Body of pancreas (tissue), 4 donors: ENCODE results near the gene SLC10A7. TPM values are rescaled to one million over a fixed set of nuclear protein-coding genes. Genes with fewer than 3 reads are reported as not detected.
"Not testable (repeated sequence)": the region's sequence is repeated elsewhere in the genome, so short reads cannot be mapped to it uniquely, and the experiment has no call there.

ENCODE experiments used
- ATAC-seq: fragments of 150-250 bp; one replicate; pipeline ENCODE4 v1.9.1; 2016
- DNase-seq, 4 donors: peaks; one replicate each; pipeline ENCODE4 v3.0.0-alpha.2; 2019
- H3K27ac ChIP-seq, 4 donors: fragments of 200-600 bp; sonication (generic); 1 replicate in 3 of 4; 2 replicates in 1 of 4; pipeline versions ENCODE4 v1.5.1 to v1.6.1; 2016 to 2019; ENCODE audit warnings: mild to moderate bottlenecking in 1 of 4, mixed read lengths in 1 of 4, moderate library complexity in 1 of 4
- H3K27me3 ChIP-seq, 2 donors: fragments of 200-600 bp; sonication (generic); one replicate each; pipeline ENCODE4 v1.6.0; 2016; ENCODE audit warnings: mild to moderate bottlenecking in 1 of 2
- H3K36me3 ChIP-seq, 2 donors: fragments of 200-600 bp; sonication (generic); replicated peaks in 1 of 2; 2 replicates each; pipeline ENCODE4 v1.5.1; 2016; ENCODE audit warnings: low read depth in 2 of 2; ENCODE audit not compliant: insufficient read depth in 1 of 2
- H3K4me1 ChIP-seq: fragments of 200-600 bp; sonication (generic); one replicate; pipeline ENCODE4 v1.6.0; 2016
- H3K4me3 ChIP-seq, 2 donors: fragments of 200-600 bp; sonication (generic); 1 replicate in 1 of 2; 2 replicates in 1 of 2; pipeline ENCODE4 v1.5.1; 2016 to 2019
- H3K9me3 ChIP-seq, 3 donors: fragments of 200-600 bp; sonication (generic); 1 replicate in 2 of 3; 2 replicates in 1 of 3; pipeline ENCODE4 v1.5.1; 2016
- POLR2A ChIP-seq, 3 donors: fragments of 450-650 bp; IDR thresholded peaks; one replicate each; pipeline ENCODE4 v1.6.1; 2016; ENCODE audit warnings: antibody characterized with exemption in 3 of 3, mild to moderate bottlenecking in 2 of 3
- WGBS, 2 donors: methylation state at CpG; one replicate each; pipeline ENCODE4 v1.1.5; 2017; 5-methylcytosine and 5-hydroxymethylcytosine counted together
- intact Hi-C: fragments of 100-400 bp; cut with DNase I; formaldehyde crosslinking; loops from one replicate; pipeline ENCODE4 v1.15.1; 2023
- total RNA-seq, 2 donors: library from RNA; depleted of rRNA; stranded (reverse); fragments of >200 nt; gene quantifications; one replicate each; pipeline ENCODE4 v1.1.0, GENCODE V29; 2016
- TF ChIP-seq, protein P1 (sequence below), 7 experiments: fragments of 450-650 bp in 4 of 7; fragments of 200-600 bp in 3 of 7; sonication (generic) in 3 of 7; IDR thresholded peaks; one replicate each; pipeline ENCODE4 v1.5.1; 2016 to 2019; ENCODE audit warnings: antibody characterized with exemption in 7 of 7

Gene SLC10A7
- total RNA-seq, 2 donors from 2014 or later: 10.4 to 13.5 TPM

DNA sequence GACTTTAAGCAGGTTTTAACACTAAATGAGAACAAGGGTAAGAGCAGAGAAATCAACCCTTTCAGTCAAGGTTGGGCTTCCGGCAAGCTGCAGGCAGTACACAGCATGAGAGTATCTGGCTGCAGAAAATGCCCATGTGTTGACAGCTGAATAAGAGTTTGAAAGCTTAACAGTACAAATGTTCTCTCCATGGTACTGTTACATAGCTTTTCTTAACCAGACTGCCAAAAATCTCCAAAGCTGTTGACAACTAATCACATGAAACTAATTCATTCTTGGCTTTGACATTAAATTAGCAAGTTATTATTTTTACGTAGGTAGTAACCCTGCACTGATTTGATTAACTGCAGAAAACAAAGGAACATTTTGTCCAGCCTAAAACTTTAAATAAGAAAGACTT, 153.5 kb downstream of the SLC10A7 start:
- WGBS, 2 donors: 69 to 79% methylated on average over 2 of the region's 2 CpGs
- DNase-seq: no peak

DNA sequence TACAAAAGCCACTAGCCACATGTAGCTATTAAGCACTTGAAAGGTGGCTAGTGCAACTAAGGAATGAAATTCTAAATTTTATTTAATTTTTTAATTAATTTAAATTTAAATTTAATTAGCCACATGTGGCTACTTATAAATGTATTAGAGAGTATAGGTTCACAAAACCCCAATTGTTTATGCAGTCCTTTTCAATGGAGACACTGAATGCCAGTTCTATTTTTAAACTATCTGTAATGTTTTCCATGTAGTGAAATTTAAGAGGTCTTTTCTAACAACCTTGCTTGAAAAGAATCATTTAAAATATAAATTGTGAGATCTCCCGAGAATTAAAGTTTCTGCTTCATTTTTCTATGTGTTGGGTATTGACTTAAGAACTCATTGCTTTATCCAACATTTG, 154.4 kb downstream of the SLC10A7 start:
- no peaks in the 10 kb centered on the region for H3K36me3 ChIP-seq
- 60 to 62% methylated on average over 1 of the region's 1 CpG for WGBS, 2 donors
- DNase-seq (no peak), ATAC-seq (no peak)
- no peak overlapping the region for H3K27ac ChIP-seq
- H3K27me3 ChIP-seq: no peaks in the 10 kb centered on the region
- intact Hi-C loops: no loop called here
- no peaks in the 10 kb centered on the region for H3K9me3 ChIP-seq
- H3K4me1 ChIP-seq: peaks cover 13% of the 10 kb centered on the region
- no peak for TF ChIP-seq POLR2A (IDR thresholded peaks at IDR 0.05)
- TF ChIP-seq, protein P1, sequence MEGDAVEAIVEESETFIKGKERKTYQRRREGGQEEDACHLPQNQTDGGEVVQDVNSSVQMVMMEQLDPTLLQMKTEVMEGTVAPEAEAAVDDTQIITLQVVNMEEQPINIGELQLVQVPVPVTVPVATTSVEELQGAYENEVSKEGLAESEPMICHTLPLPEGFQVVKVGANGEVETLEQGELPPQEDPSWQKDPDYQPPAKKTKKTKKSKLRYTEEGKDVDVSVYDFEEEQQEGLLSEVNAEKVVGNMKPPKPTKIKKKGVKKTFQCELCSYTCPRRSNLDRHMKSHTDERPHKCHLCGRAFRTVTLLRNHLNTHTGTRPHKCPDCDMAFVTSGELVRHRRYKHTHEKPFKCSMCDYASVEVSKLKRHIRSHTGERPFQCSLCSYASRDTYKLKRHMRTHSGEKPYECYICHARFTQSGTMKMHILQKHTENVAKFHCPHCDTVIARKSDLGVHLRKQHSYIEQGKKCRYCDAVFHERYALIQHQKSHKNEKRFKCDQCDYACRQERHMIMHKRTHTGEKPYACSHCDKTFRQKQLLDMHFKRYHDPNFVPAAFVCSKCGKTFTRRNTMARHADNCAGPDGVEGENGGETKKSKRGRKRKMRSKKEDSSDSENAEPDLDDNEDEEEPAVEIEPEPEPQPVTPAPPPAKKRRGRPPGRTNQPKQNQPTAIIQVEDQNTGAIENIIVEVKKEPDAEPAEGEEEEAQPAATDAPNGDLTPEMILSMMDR (IDR thresholded peaks at IDR 0.05): no peak
- H3K4me3 ChIP-seq: no peak overlapping the region

More for the DNA sequence above, 153.5 kb downstream of the SLC10A7 start:
- Histone ChIP-seq H3K9me3 (no peaks in the 10 kb centered on the region), H3K4me1 (peaks cover 13% of the 10 kb centered on the region), H3K27ac (no peak overlapping the region), H3K4me3 (no peak overlapping the region), H3K27me3 (no peaks in the 10 kb centered on the region), H3K36me3 (no peaks in the 10 kb centered on the region)
- intact Hi-C loops: no loop called here
- TF ChIP-seq, protein P1 (IDR thresholded peaks at IDR 0.05): no peak
- TF ChIP-seq POLR2A (IDR thresholded peaks at IDR 0.05): no peak
- no peak for ATAC-seq

DNA sequence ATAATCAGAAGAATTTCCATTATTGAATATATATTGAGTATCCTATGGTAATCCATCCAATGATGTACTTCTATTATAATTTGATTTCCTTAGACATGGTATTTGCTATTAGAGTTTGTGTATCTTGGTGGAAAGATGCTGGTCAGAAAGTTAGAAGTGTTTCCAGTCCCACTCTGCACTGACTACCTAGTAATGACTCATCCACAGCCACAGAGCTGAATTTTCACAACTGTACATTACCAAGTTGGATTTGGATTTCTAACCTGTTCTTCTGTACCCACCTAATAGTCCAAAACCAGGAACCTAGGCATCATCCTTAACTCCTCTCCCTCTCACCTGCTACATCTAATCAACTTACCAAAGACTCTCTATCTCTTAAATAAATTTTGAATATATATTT, 162.0 kb downstream of the SLC10A7 start:
- DNase-seq: no peak
- TF ChIP-seq, protein P1 (IDR thresholded peaks at IDR 0.05): no peak
- no peak for TF ChIP-seq POLR2A (IDR thresholded peaks at IDR 0.05)
- H3K36me3 ChIP-seq: no peaks in the 10 kb centered on the region

DNA sequence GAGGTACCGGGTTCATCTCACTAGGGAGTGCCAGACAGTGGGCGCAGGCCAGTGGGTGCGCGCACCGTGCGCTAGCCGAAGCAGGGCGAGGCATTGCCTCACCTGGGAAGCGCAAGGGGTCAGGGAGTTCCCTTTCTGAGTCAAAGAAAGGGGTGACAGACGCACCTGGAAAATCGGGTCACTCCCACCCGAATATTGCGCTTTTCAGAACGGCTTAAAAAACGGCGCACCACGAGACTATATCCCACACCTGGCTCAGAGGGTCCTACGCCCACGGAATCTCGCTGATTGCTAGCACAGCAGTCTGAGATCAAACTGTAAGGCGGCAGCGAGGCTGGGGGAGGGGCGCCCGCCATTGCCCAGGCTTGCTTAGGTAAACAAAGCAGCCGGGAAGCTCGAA, 171.6 kb downstream of the SLC10A7 start:
- intact Hi-C loops, DNase-seq, H3K9me3 ChIP-seq, H3K4me1 ChIP-seq, H3K36me3 ChIP-seq, ATAC-seq, H3K4me3 ChIP-seq, H3K27ac ChIP-seq, H3K27me3 ChIP-seq: not testable (repeated sequence)
- WGBS, 2 donors: 69 to 100% methylated on average over 1 to 17 of the region's 26 CpGs

More for the DNA sequence above, 162.0 kb downstream of the SLC10A7 start:
- Histone ChIP-seq H3K27me3 (no peaks in the 10 kb centered on the region), H3K27ac (no peak overlapping the region), H3K4me3 (no peak overlapping the region), H3K9me3 (no peaks in the 10 kb centered on the region), H3K4me1 (no peaks in the 10 kb centered on the region)
- intact Hi-C loops: no loop called here
- ATAC-seq: no peak

DNA sequence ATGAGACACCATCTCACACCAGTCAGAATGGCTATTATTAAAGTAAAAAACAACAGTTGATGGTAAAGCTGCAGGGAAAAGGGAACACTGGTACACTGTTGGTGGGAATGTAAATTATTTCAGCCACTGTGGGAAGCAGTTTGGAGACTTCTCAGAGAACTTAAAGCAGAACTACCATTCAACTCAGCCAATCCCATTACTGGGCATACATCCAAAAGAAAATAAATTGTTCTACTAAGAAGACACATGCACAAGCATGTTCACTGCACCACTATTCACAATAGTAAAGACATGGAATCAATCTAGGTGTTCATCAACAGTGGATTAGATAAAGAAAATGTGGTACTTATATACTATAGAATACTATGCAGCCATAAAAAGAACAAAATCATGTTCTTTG, 172.4 kb downstream of the SLC10A7 start:
- no peaks in the 10 kb centered on the region for H3K27me3 ChIP-seq
- TF ChIP-seq, protein P1 (IDR thresholded peaks at IDR 0.05): no peak
- no peak for TF ChIP-seq POLR2A (IDR thresholded peaks at IDR 0.05)
- H3K4me1 ChIP-seq: no peaks in the 10 kb centered on the region
- H3K36me3 ChIP-seq: no peaks in the 10 kb centered on the region
- intact Hi-C loops: loop anchor here (10.0 kb wide), 1 partner anchor 745 kb away; no protein-coding TSS in a partner anchor
- no peak for DNase-seq
- no peak overlapping the region for H3K4me3 ChIP-seq
- no peaks in the 10 kb centered on the region for H3K9me3 ChIP-seq
- H3K27ac ChIP-seq: no peak overlapping the region
- no peak for ATAC-seq
